C4-2B (cell line): ENCODE measurements around the gene SYNDIG1.

ENCODE experiments used
- H3K27ac ChIP-seq: fragments of 450-650 bp; 2 replicates; pipeline ENCODE4 v1.5.1; 2017
- ZFX ChIP-seq: fragments of 450-650 bp; IDR thresholded peaks from 2 replicates; pipeline ENCODE4 v1.6.1; 2017
- TF ChIP-seq, protein P1 (sequence below): fragments of 450-650 bp; conservative IDR thresholded peaks from 2 replicates; pipeline ENCODE4 v1.5.1; 2017; ENCODE audit warnings: mild to moderate bottlenecking

SYNDIG1 gene

DNA sequence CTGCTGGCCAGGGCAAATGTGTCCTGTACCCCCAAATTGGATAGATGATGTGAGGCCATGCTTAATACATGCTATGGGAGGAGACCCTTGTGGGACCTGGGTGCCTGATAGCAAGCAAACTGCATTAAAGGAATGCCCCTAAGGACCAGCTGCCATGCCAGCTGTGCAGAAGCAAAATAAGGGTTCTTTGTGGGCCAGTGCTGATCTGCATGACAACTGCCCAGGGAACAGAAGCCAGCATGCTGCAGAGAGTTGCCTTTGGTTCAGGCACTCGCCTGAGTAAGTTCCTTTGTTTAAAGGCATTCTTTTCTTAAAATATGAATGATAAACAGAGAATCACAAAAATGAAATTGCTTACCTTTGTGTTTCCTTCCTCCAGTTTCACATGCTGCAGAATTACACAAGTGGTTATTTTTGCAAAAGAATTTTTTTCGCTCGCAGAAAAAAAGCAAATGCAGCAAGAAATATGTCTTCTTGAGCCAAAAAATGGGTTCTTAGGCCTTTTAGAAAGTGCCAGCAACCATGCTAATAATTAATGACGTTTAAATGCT, 6.9 kb upstream of the SYNDIG1 start:
- no peak overlapping the region for H3K27ac ChIP-seq
- TF ChIP-seq, protein P1, sequence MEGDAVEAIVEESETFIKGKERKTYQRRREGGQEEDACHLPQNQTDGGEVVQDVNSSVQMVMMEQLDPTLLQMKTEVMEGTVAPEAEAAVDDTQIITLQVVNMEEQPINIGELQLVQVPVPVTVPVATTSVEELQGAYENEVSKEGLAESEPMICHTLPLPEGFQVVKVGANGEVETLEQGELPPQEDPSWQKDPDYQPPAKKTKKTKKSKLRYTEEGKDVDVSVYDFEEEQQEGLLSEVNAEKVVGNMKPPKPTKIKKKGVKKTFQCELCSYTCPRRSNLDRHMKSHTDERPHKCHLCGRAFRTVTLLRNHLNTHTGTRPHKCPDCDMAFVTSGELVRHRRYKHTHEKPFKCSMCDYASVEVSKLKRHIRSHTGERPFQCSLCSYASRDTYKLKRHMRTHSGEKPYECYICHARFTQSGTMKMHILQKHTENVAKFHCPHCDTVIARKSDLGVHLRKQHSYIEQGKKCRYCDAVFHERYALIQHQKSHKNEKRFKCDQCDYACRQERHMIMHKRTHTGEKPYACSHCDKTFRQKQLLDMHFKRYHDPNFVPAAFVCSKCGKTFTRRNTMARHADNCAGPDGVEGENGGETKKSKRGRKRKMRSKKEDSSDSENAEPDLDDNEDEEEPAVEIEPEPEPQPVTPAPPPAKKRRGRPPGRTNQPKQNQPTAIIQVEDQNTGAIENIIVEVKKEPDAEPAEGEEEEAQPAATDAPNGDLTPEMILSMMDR = no peak
- no peak for TF ChIP-seq ZFX

DNA sequence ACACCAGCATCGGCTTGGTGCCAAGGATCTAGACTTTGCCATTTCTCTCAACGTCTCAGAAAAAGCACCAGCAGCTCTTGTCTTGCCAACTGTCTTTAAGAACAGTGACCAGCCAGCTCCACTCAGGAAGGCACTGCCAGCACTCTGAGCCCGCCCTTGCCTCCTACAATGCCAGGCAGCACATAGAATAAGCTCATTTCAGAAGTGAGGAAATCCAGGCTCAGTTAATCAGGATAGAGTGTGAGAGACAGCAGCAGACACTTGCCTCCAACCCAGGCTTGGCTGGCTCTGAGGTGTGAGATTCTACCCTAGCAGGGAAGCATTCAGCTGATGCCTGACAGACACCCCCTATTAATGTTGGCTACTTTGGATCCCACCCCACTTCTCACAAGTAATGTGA, 4.3 kb upstream of the SYNDIG1 start:
- no peak overlapping the region for H3K27ac ChIP-seq
- TF ChIP-seq, protein P1 = no peak
- TF ChIP-seq ZFX = no peak

DNA sequence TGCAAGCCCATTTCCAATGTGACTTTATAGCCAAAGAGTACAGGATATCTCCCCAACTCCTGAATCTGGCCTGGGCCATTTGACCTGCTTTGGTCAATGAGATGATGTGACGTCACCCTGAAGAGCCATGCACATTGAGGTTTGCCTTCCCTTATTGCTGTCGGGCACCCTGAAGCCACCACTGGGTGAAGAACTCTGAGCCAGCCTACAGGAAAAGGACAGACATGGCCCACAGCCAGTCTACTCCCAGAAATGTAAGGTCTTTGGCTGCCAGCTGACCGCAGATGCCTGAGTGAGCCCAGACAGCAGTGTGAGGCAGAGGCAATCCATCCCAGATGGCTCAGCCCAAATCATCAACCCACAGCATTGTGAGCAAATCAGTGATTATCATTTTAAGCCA, 3.7 kb upstream of the SYNDIG1 start:
- no peak overlapping the region for H3K27ac ChIP-seq
- TF ChIP-seq, protein P1 = no peak
- no peak for TF ChIP-seq ZFX

DNA sequence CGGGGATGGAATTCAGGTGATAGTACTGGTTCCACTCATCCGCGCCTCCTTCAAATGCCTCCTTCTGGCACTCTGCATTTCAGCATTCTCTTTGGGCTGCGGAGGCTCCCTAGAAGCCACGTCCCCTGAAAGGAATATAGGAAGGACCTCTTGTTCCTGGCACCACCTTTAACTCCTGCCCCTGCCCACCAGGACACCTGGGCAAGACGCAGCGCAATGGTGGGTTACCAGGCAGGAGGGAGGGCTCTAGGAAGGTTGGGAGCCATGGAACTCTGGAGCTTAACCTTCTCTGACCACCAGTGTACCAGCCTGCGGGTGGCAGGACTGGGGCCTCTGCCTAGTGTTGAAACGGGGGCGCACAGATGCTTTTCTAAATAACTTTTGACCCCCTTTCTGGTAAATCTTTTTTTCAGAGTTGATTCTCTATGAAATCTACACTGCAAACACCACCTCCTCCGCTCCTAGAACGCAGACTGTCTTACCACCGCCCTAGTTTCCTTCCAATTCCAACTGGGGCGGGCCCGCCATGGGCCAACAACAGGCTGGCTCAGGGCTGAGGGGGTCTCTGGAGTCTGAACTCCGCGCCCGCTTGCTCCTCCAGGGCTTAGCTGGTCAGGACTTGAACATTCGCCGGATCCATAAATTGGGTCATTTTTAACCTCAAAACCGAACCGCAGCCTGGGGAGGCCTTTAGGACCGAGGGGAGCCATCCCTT, 871 bp upstream of the SYNDIG1 start:
- no peak overlapping the region for H3K27ac ChIP-seq
- TF ChIP-seq, protein P1 = no peak
- TF ChIP-seq ZFX = no peak

DNA sequence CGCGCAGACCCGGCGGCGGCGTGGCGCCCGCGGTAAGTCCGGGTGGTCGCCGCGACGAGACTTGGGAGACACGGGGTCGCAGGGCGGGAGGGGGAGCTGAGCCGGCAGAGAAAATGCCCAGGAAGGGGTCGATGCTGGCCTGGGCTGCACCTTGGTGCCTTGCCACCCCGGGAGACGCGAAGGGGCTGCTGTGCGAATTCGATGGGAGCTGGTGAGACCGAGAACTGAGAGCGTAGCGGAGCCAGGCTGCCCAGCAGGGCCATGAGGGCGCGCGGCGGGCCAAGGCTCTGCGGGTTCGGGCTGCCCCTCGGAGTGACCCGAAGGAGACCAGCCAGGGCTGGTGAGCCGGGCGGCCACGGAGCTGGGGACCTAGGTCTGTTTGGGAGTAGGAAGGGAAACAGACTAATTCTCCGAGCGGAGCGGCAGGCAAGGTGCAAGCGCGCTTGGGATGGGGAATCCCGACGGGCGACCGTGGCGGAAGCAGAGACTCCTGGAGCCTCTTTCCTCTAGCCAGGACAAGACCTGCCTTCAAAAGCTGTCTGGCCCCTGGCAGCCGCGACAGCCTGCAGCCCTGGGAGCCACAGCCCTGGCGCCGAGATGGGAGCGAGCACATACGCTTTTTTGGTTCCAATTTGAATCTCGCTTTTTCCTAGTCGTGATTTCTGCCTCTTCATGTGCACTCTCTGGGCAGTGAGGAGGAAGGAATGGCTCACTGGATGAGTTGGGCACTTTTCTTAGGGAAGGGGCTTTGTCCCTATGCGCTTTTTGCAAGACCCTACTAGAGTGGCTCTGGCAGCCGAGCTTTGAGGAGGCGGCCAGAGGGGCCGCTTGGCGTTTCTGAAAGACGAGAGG, 691 bp downstream of the SYNDIG1 start:
- H3K27ac ChIP-seq = no peak overlapping the region
- no peak for TF ChIP-seq ZFX
- TF ChIP-seq, protein P1 = no peak

DNA sequence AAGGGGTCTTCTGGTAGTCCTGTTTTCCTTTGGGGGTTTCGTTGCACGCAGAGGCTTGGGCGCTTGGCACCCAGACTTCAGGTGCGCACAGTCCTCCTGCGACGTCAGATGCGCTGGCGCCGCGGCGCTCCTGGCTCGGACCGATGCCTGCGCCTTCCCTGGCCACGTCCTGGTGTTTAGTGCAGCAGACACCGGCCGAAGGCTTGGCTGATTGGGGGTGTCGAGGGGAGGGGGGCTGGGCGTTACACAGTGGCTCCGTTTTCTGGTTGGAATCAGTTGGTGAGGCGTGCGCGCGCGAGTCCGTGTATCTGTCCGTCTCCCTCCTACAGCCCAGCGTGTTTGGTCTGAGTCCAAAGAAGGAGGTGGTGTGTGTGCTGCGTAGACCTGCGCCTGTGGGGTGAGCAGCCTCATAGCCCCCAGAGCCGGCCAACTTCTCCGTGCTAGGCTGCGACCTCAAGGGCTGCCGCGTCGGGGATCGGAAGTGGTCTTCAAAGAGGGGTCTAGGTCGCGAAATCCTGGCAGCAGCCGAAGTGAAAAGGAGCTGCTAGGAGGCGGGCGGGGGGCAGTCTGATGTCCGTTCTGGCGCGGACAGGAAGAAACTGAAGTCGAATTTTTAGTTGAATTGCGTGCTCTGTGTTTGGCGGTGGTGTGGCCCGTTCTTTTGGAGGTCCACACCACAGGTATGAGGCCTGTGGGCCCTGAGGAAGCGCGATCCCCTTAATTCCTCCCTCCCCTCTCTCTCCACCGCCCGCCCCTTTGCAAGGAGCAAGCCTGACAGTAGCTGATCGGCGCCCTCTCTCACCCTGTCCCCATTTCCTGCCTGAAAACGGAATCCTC, 1.5 kb downstream of the SYNDIG1 start:
- TF ChIP-seq, protein P1 = no peak
- no peak for TF ChIP-seq ZFX
- H3K27ac ChIP-seq = no peak overlapping the region
